Tibial artery (tissue), 4 donors: Measurements from ENCODE around the gene BANK1.

Experiments
- DNase-seq, 2 donors: peaks; one replicate each; pipeline ENCODE4 v3.0.0-alpha.2; 2019
- H3K27ac ChIP-seq, 2 donors: fragments of 200-600 bp; sonication (generic) in 1 of 2; 1 replicate in 1 of 2; 2 replicates in 1 of 2; pipeline ENCODE4 v1.5.1; 2018 to 2019; ENCODE audit warnings: mild to moderate bottlenecking in 1 of 2
- H3K27me3 ChIP-seq, 2 donors: fragments of 200-600 bp; sonication (generic) in 1 of 2; one replicate each; pipeline versions ENCODE4 v1.5.1 to v1.6.0; 2016 to 2019
- H3K36me3 ChIP-seq, 3 donors: fragments of 200-600 bp; sonication (generic) in 2 of 3; one replicate each; pipeline ENCODE4 v1.5.1; 2016 to 2019; ENCODE audit warnings: mild to moderate bottlenecking in 2 of 3
- H3K4me1 ChIP-seq, 4 donors: fragments of 200-600 bp; sonication (generic) in 2 of 4; 1 replicate in 3 of 4; 2 replicates in 1 of 4; pipeline ENCODE4 v1.5.1; 2016 to 2019
- H3K4me3 ChIP-seq, 2 donors: fragments of 200-600 bp; sonication (generic) in 1 of 2; 1 replicate in 1 of 2; 2 replicates in 1 of 2; pipeline ENCODE4 v1.5.1; 2018 to 2019; ENCODE audit warnings: mild to moderate bottlenecking in 2 of 2
- H3K9me3 ChIP-seq, 3 donors: fragments of 200-600 bp; sonication (generic) in 1 of 3; one replicate each; pipeline ENCODE4 v1.5.1; 2016 to 2019
- intact Hi-C: fragments of 100-400 bp; cut with DNase I; formaldehyde crosslinking; loops from one replicate; pipeline ENCODE4 v1.15.0; 2023; ENCODE audit warnings: low total_unique reads
- TF ChIP-seq, protein P1 (sequence below), 2 experiments: fragments of 200-600 bp in 1 of 2; fragments of 450-650 bp in 1 of 2; IDR thresholded peaks; one replicate each; pipeline ENCODE4 v1.5.1; 2017 to 2019; ENCODE audit warnings: antibody characterized with exemption in 2 of 2, mild to moderate bottlenecking in 1 of 2, moderate library complexity in 1 of 2

Gene BANK1, protein sequence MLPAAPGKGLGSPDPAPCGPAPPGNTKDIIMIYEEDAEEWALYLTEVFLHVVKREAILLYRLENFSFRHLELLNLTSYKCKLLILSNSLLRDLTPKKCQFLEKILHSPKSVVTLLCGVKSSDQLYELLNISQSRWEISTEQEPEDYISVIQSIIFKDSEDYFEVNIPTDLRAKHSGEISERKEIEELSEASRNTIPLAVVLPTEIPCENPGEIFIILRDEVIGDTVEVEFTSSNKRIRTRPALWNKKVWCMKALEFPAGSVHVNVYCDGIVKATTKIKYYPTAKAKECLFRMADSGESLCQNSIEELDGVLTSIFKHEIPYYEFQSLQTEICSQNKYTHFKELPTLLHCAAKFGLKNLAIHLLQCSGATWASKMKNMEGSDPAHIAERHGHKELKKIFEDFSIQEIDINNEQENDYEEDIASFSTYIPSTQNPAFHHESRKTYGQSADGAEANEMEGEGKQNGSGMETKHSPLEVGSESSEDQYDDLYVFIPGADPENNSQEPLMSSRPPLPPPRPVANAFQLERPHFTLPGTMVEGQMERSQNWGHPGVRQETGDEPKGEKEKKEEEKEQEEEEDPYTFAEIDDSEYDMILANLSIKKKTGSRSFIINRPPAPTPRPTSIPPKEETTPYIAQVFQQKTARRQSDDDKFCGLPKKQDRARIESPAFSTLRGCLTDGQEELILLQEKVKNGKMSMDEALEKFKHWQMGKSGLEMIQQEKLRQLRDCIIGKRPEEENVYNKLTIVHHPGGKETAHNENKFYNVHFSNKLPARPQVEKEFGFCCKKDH

DNA sequence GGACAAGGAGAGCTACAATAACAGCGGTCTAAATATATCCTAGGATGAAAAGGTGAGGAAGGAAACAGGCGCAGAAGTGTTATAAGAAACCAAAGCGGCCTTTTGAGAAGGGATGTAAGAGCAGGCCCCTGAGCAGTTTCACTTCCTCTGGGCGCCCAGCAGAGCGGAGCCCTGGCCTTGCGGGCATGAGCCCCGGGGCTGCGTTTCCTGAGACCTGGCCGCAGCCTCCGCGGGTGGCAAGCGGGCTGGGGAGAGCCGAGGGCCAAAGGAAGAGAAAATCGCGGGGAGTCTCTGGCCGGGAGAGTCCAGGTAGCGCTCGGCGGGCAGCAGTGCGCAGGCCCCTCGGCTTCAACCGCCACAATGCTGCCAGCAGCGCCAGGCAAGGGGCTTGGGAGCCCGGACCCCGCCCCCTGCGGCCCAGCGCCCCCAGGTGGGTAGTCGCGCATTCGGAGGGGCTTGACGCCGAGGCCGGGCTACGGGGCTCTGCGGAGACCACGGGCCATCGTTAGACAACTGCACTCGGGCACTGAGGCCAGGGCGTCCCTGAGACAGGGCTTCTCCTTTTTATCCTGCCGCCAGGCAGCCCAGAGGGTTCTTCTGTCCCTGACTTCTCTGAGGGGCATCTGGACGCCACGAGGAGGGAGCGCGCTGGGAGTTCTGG, at the start of gene BANK1:
Gene BANK1, plus strand, starts transcription at position 210 of the 661 bp plus-strand sequence. Its CDS starts 151 bp downstream, at position 361.
- TF ChIP-seq, protein P1, sequence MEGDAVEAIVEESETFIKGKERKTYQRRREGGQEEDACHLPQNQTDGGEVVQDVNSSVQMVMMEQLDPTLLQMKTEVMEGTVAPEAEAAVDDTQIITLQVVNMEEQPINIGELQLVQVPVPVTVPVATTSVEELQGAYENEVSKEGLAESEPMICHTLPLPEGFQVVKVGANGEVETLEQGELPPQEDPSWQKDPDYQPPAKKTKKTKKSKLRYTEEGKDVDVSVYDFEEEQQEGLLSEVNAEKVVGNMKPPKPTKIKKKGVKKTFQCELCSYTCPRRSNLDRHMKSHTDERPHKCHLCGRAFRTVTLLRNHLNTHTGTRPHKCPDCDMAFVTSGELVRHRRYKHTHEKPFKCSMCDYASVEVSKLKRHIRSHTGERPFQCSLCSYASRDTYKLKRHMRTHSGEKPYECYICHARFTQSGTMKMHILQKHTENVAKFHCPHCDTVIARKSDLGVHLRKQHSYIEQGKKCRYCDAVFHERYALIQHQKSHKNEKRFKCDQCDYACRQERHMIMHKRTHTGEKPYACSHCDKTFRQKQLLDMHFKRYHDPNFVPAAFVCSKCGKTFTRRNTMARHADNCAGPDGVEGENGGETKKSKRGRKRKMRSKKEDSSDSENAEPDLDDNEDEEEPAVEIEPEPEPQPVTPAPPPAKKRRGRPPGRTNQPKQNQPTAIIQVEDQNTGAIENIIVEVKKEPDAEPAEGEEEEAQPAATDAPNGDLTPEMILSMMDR (IDR thresholded peaks at IDR 0.05): no peak
- peak; percentile 38 to 60 for DNase-seq
- Histone ChIP-seq H3K36me3 (no peaks in the 10 kb centered on the region), H3K27ac (no peak within 1 kb of the TSS), H3K4me1 (peaks cover 0 to 10% (median 7%) of the 10 kb centered on the region in 4 donors), H3K9me3 (no peaks in the 10 kb centered on the region), H3K4me3 (peak within 1 kb of the TSS; percentile 45 to 58), H3K27me3 (peaks cover 0 to 13% of the 10 kb centered on the region in 2 donors)
- intact Hi-C loops: no loop called here

DNA sequence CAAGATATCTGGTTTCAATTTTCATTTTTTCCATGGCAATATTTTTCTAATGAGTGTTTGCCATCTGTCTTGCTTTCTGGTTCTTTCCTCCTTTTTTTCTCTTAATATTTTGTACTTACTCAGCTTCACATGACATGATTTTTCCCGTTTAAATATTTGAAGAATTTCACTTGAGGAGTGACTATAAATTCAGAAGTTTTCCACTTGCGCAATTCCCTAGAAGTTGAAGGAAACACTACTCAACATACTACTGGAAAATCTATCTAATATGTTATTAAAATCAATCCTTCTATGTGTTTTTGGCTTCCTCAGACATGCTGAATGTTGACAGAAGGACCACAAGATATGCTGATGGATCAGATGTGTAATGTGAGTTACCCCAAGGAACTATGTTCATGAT, 36.8 kb upstream of the BANK1 start:
- TF ChIP-seq, protein P1 (IDR thresholded peaks at IDR 0.05): no peak
- Histone ChIP-seq H3K9me3 (no peaks in the 10 kb centered on the region), H3K4me3 (no peak overlapping the region), H3K27me3 (no peaks in the 10 kb centered on the region), H3K27ac (no peak overlapping the region), H3K4me1 (no peaks in the 10 kb centered on the region), H3K36me3 (no peaks in the 10 kb centered on the region)
- intact Hi-C loops: no loop called here
- DNase-seq: no peak

DNA sequence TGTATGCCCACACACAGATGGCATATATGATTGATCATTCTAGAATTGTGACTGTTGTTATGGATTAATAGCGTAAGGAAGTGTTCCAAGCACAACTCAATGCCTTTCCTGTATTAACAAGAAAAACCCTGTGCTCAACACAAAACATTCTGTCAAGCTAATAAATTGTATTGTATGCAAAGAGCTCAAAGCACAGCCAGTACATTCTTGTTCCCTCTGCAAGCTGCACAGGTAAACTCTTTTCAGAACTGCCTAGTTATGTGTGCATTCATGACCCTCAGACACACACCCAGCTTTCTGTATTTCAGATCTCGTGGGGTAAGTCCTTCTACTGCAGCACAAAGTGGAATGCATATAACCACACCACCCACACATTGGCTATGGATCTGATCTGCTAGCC, 34.3 kb upstream of the BANK1 start:
- intact Hi-C loops: no loop called here
- no peaks in the 10 kb centered on the region for H3K36me3 ChIP-seq

DNA sequence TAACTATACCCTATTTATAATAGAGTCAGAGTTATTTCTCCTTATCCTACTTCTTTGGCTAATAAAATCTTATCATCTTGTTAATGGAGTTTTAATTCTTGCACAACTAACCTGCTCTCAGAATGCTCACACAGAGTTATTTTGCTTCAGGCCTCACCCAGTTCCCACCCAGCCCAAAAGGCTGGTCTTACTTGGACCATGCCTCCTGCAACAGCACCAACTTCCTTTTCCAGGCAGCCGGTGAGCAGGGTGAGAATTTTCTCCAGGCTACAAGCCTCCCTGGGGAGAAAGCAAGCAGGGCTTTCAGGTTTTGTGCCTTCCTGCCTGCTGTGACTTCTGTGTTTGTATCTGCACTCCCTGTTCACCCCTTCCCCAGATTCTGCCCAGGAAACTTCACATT, 29.1 kb upstream of the BANK1 start:
- Histone ChIP-seq H3K27ac (no peak overlapping the region), H3K9me3 (peaks cover 0 to 2% (median 0%) of the 10 kb centered on the region in 3 donors), H3K4me3 (no peak overlapping the region), H3K27me3 (no peaks in the 10 kb centered on the region), H3K36me3 (no peaks in the 10 kb centered on the region), H3K4me1 (no peaks in the 10 kb centered on the region)
- intact Hi-C loops: no loop called here
- DNase-seq: no peak
- TF ChIP-seq, protein P1 (IDR thresholded peaks at IDR 0.05): no peak

More for the DNA sequence above, 34.3 kb upstream of the BANK1 start:
- DNase-seq: no peak
- TF ChIP-seq, protein P1 (IDR thresholded peaks at IDR 0.05): no peak
- Histone ChIP-seq H3K4me1 (no peaks in the 10 kb centered on the region), H3K4me3 (no peak overlapping the region), H3K27me3 (no peaks in the 10 kb centered on the region), H3K27ac (no peak overlapping the region), H3K9me3 (no peaks in the 10 kb centered on the region)

DNA sequence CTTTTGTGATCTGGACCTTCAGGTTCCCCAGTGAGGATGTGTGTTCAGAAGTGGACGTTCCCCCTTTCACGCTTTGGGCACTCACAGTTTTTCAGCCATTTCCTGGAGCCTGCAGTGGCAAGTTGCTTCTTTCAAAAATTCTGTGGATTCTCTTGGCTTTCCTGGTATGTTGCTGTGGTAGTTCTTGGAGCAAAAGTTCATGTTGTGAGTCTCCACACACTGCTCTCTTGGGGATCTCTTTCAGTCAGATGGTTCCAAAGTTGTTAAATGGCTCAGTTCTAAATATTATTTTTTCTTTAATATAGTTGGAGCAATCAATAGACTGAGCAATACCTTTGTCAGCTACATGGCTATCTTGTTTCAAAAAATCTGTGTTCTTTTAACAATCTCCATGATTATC, 28.5 kb upstream of the BANK1 start:
- no peaks in the 10 kb centered on the region for H3K36me3 ChIP-seq
- no peaks in the 10 kb centered on the region for H3K4me1 ChIP-seq
- intact Hi-C loops: no loop called here
- H3K27me3 ChIP-seq: no peaks in the 10 kb centered on the region
- no peak overlapping the region for H3K4me3 ChIP-seq
- TF ChIP-seq, protein P1 (IDR thresholded peaks at IDR 0.05): no peak
- peaks cover 0 to 7% (median 0%) of the 10 kb centered on the region in 3 donors for H3K9me3 ChIP-seq
- no peak overlapping the region for H3K27ac ChIP-seq
- DNase-seq: no peak
